GM12864 (cell line): Measurements from ENCODE around the gene CTNNA2.

Source experiments
- DNase-seq: peaks from one replicate; pipeline ENCODE4 v3.0.0-alpha.2; 2011; ENCODE audit warnings: low read depth
- H3K4me3 ChIP-seq: 2 replicates; pipeline ENCODE4 v1.5.1; 2011; ENCODE audit warnings: mild to moderate bottlenecking, low read depth, low read length, control low read depth
- CTCF ChIP-seq: IDR thresholded peaks from 2 replicates; pipeline ENCODE4 v1.5.1; 2011; ENCODE audit warnings: low read depth, mild to moderate bottlenecking, moderate library complexity, low read length, control low read depth, inconsistent platforms; ENCODE audit errors: missing control alignments

The CTNNA2 gene

GRCh38 chr2:80462654-80463053, 949.8 kb downstream of the CTNNA2 start:
- no peak overlapping the region for H3K4me3 ChIP-seq
- no peak for TF ChIP-seq CTCF
- DNase-seq = no peak

DNA sequence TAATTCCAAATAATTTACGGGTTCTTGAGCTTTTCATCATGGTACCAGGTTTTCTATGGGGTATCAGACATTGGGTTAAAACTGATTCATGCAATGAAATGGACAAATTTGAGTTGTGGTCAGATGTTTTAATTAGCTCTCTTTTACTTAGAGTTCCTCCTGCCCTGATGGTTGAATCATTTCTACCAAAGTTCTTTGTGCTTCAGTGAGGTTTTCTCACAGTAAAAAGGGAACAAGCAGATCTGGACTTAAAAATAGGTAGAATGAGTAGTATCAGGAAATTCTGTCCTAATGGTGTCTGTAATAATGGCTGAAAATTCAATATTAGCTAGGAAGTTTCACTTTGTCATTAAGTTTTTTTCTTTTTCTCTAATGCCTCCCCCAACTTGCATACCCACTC, 951.4 kb downstream of the CTNNA2 start:
- DNase-seq = no peak
- H3K4me3 ChIP-seq = no peak overlapping the region

DNA sequence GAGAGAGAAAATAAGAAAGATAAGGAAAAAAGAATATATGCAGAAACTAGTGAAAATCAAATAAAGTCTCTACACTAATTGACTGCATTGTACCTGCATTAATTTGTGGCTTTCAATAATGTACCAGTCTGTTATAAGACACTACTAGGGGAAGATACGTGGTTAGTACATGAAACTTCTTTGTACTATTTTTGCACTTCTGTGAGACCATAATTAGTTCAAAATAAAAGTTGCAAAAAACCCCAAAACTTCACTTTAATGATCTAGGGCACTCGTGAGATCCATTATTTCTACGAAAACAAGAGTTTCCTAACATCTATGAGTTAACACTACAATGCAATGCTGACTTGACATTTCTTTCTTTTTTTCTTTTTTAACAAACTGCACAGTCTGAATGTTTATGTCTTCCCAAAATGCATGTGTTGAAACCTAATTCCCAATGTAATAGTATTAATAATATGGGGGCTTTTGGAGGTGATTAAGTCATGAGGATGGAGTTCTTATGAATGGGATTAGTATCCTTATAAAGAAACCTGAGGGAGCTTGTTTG, 954.5 kb downstream of the CTNNA2 start:
- no peak for TF ChIP-seq CTCF
- no peak for DNase-seq
- H3K4me3 ChIP-seq = no peak overlapping the region

More for the DNA sequence above, 951.4 kb downstream of the CTNNA2 start:
- no peak for TF ChIP-seq CTCF

- no peak for TF ChIP-seq CTCF
- no peak for DNase-seq
- no peak overlapping the region for H3K4me3 ChIP-seq
Observed at GRCh38 chr2:80469428-80469827, 956.6 kb downstream of the CTNNA2 start.

DNA sequence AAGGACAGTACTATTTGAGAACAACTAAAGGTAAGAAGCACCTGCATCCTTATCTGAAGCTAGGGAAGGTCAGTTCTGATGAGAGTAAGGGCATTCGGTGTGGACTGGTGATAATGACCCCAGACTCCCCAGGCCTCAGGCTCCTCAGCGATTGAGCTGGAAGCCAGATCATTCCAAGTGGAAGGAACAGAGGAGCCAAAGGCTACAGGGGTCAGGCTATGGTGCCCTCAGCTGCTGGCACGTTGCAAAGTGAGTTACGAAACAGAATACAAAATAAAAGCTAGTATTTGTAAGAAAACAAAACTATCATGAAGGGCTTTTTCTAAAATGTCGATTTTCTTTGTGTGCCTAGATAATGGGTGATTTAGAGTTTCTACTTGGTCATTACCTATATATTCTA, 960.2 kb downstream of the CTNNA2 start:
- no peak for TF ChIP-seq CTCF
- H3K4me3 ChIP-seq = no peak overlapping the region
- no peak for DNase-seq

DNA sequence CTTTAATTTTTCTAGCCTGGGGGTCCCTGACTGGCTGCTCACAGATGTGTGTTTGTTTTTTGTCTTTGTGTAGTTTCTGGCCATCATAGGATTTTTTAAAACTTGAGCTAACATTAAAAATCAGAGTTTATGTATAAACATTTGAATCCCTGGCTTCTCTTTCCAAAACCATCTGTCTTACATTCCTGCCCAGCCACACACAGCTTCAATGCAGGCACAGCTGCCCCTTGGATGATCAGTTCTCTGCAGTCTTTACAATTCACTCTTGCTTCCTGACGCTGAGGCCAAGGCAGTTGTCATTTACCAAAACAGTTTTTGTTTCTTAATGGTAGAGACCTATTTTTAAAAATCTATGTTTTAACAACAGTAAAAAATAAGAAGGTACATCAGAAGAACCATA, 960.9 kb downstream of the CTNNA2 start:
- no peak for TF ChIP-seq CTCF
- no peak overlapping the region for H3K4me3 ChIP-seq
- DNase-seq = no peak

DNA sequence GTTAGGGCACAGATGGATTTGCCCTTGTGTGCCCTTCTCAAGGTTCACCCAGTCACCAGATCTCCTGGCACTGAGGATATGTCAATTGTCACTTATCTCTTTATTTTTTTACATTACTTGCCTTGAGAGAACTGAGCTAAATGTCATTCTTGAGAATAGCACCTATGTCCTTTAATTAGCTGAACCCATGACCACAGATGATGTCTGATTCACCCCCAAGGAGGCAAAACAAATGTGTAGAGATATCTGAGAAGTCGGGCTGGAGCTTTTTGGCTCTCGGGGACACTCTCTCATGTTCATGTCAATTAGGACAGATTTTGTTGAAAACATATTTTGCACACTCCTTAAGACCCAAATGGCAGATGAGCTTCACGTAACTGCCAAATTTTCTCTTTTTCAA, 963.1 kb downstream of the CTNNA2 start:
- no peak overlapping the region for H3K4me3 ChIP-seq
- no peak for DNase-seq
- no peak for TF ChIP-seq CTCF
